IMR-90 (cell line): ENCODE results near the gene DCC.

Source experiments
- CEBPB ChIP-seq: IDR thresholded peaks from 2 replicates; pipeline ENCODE4 v1.6.1; 2012; ENCODE audit warnings: low read depth, low read length, improper control_type of control experiment
- CHD1 ChIP-seq: IDR thresholded peaks from 2 replicates; pipeline ENCODE4 v1.6.1; 2012; ENCODE audit warnings: low read depth, low read length, improper control_type of control experiment
- POLR2A ChIP-seq: IDR thresholded peaks from 2 replicates; pipeline ENCODE4 v1.6.1; 2012; ENCODE audit warnings: mild to moderate bottlenecking, low read depth, low read length
- TF ChIP-seq, protein P1 (sequence below): conservative IDR thresholded peaks from 2 replicates; pipeline ENCODE4 v1.5.1; 2012; ENCODE audit warnings: mild to moderate bottlenecking, low read depth, low read length, improper control_type of control experiment
- TF ChIP-seq, protein P2 (sequence below): fragments of 150-350 bp; IDR thresholded peaks from 2 replicates; pipeline ENCODE4 v1.6.1; 2017; ENCODE audit warnings: mild to moderate bottlenecking, antibody characterized with exemption, low read length, low read depth

DNA sequence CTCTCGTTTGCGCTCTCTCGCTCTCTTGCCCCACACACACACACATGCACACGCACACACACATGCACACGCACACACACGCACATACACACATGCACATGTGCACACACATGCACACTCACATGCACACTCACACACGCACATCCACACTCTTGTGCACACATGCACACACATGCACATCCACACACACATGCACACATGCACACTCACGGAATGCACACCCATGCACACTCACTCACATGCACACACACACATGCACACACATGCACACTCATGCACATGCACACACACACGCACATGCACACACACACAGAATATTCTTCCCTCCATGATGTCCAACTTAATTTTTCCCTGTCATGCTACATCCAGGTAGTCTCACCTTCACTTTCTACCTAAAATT, 360.1 kb downstream of the DCC start:
- TF ChIP-seq POLR2A (no peak), CHD1 (no peak), CEBPB (no peak)
- TF ChIP-seq, protein P1, sequence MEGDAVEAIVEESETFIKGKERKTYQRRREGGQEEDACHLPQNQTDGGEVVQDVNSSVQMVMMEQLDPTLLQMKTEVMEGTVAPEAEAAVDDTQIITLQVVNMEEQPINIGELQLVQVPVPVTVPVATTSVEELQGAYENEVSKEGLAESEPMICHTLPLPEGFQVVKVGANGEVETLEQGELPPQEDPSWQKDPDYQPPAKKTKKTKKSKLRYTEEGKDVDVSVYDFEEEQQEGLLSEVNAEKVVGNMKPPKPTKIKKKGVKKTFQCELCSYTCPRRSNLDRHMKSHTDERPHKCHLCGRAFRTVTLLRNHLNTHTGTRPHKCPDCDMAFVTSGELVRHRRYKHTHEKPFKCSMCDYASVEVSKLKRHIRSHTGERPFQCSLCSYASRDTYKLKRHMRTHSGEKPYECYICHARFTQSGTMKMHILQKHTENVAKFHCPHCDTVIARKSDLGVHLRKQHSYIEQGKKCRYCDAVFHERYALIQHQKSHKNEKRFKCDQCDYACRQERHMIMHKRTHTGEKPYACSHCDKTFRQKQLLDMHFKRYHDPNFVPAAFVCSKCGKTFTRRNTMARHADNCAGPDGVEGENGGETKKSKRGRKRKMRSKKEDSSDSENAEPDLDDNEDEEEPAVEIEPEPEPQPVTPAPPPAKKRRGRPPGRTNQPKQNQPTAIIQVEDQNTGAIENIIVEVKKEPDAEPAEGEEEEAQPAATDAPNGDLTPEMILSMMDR = no peak
- TF ChIP-seq, protein P2, sequence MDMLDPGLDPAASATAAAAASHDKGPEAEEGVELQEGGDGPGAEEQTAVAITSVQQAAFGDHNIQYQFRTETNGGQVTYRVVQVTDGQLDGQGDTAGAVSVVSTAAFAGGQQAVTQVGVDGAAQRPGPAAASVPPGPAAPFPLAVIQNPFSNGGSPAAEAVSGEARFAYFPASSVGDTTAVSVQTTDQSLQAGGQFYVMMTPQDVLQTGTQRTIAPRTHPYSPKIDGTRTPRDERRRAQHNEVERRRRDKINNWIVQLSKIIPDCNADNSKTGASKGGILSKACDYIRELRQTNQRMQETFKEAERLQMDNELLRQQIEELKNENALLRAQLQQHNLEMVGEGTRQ = no peak
